GM21619 (cell line): ENCODE data around the gene PTH2.
"Not testable (repeated sequence)": the region's sequence is repeated elsewhere in the genome, so short reads cannot be mapped to it uniquely, and the experiment has no call there.

ENCODE experiments used
- ATAC-seq: cut with Tn5 transposase; IDR thresholded peaks from one replicate; pipeline ENCODE4 v1.9.1; 2021; ENCODE audit not compliant: unreplicated experiment

Gene PTH2, protein sequence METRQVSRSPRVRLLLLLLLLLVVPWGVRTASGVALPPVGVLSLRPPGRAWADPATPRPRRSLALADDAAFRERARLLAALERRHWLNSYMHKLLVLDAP

DNA sequence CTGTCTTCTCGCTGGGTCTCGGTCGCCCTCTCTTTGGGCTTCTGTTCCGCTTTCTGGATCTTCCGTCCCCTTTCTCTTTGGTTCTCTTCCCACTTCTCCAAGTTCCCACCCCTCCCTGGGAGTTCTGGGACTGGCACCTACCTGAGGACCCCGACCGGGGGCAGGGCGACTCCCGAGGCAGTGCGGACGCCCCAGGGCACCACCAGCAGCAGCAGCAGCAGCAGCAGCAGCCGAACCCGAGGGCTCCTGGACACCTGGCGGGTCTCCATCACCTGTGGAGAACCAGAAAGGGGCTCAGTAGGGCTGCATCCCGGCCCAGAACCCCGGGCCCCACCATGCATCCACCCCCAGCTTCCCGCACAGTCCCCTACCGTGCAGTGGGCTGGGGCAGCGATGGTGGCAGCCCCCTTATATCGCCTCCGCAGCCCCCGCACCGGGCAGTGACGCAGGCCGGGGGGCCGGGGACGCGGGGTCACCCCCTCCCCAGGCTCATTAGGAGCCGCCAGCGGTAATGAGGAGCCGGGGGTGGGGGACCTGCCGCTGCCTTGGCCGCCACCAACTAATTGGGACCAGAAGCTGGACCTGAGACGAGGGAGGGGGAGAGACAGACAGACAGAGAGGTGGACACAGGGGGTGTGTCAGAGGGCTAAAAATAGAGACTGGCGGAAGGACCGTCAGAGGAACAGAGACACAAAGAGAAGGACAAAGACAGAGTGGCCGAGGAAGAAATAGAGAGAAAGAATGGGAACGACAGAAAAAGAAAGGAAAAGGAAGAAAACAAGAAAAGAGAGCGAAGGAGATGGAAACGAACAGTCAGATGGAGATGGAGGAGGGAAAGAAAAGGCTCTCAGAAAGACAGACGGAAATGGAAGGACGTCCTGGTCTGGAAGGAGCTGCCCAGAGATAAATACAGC is at the start of gene PTH2:
TSS of gene PTH2 (minus strand) at position 371 of the 914 bp plus-strand sequence. CDS start at position 269, 102 bp downstream.
- no peak for ATAC-seq

DNA sequence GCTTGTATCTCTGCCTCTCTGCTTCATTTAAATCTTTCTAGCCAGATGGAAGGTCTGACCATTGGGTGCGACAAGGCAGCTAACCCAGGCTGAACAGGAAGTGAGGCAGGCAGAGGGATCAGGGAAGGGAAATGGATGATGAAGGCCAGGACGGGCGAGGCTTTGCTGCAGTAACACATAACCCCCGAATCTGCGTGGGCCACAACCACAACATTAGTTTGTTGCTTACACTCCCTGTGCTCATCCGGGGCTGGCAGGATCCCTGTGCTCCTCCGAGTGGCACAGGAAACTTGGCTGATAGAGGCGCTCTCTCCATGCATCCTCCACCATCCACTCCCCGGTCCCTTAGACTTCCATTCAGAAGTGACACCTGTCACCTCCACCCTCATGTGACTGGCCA is 49.7 kb upstream of the PTH2 start:
- no peak for ATAC-seq

DNA sequence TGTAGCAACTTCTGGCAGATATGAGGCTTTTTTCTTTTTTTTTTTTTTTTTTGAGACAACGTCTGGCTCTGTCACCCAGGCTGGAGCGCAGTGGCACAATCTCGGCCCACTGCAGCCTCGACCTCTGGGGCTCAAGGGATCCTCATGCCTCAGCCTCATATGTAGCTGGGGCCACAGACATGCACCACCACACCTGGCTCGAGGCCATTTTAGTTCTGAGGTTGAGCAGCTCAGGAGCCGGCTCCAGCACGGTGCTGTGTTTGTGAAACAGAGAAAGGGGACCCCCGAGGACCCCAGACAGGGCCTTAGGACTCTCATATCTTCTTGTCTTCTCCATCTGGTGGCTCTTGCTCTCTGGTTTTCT is 47.4 kb upstream of the PTH2 start:
- no peak for ATAC-seq

DNA sequence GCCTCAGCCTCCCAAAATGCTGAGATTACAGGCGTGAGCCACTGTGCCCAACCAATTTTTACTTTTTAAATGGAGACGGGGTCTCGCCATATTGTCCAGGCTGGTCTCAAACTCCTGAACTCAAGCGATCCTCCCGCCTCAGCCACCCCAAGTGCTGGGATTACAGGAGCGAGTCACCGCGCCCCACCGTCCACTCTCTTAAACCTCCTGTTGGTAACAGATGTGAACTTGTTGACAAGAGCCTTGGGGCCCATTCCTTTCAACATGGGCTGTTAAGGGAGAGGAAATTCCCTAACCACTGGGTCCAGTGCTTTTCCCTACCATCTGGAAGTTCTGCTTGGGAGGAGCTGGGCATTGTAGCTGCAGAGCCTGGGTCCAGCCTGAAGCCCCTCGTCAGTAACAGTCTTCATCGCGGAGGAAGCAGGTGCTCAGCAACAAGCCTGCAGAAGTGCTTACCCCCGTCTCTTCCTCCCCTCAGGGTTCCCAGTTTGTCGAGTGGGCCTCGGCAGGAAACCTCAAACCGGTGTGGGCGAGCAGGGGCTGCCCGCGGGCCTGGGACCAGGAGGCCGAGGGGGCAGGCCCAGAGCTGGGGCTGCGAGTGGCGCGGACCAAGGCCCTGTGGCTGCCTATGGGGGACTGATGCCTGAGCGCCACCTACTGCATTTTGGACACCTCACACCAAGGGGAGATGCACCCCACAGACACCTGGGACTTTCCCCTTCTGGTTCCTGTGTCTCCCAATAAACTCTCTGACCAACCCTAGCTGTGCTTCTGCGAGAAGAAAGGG is 46.8 kb upstream of the PTH2 start:
- no peak for ATAC-seq

DNA sequence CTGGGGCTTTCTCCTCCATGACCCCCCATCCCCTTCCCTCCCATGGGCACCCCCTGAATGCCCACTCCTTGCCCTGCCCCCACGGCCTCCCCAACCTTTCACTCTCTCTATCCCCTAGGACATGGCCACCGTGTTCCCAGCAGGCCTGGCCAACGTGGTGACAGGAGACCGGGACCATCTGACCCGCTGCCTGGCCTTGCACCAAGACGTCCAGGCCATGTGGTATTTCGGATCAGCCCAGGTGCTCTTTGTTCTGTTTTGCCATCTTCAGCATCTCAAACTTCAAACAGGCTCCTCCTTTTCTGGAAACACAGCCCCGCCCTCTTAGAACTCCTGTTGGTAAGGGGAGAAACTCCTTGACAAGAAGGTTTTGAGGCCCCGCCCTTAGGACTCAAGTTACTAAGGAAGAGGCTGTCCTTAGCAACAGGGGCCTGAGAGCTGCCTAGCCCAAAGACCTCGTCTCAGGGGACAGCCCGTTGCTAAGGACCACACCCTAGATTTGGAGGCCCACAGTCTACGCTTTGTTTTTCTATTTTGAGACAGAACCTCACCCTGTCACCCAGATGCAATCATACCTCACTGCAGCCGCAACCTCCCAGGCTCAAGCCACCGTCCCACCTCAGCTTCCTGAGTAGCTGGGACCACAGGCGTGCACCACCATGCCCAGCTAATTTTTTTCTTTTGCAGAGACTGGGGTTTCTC is 45.7 kb upstream of the PTH2 start:
- peak; percentile 62 for ATAC-seq

DNA sequence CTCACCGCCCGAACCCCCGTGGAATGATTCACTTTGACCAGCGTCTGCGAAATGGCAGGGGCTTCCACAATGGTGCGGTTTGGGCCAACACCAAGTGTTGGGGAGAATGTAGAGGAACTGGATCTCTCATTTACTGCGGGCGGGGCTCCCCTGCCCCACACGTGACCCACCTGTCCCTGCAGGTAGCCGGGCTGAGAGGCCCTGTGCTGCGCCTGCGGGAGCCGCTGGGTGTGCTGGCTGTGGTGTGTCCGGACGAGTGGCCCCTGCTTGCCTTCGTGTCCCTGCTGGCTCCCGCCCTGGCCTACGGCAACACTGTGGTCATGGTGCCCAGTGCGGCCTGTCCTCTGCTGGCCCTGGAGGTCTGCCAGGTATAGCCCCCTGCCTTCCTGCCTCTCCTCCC is 45.0 kb upstream of the PTH2 start:
- ATAC-seq, result no peak

DNA sequence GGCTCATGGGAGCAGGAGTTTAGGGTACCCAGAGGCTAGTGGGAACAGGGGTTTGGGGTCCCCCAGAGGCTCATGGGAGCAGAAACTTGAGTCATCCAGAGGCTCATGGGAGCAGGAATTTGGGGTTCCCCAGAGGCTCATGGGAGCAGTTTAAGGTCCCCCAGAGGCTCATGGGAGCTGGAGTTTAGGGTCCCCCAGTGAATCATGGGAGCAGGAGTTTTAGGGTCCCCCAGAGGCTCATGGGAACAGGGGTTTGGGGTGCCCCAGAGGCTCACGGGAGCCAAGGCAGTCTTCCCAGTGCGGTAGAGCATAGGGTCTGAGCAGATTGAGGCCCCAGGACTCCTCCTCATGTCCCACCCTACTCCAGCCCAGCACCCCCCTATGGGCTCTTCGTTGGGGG is 42.1 kb upstream of the PTH2 start:
- ATAC-seq, result no peak

DNA sequence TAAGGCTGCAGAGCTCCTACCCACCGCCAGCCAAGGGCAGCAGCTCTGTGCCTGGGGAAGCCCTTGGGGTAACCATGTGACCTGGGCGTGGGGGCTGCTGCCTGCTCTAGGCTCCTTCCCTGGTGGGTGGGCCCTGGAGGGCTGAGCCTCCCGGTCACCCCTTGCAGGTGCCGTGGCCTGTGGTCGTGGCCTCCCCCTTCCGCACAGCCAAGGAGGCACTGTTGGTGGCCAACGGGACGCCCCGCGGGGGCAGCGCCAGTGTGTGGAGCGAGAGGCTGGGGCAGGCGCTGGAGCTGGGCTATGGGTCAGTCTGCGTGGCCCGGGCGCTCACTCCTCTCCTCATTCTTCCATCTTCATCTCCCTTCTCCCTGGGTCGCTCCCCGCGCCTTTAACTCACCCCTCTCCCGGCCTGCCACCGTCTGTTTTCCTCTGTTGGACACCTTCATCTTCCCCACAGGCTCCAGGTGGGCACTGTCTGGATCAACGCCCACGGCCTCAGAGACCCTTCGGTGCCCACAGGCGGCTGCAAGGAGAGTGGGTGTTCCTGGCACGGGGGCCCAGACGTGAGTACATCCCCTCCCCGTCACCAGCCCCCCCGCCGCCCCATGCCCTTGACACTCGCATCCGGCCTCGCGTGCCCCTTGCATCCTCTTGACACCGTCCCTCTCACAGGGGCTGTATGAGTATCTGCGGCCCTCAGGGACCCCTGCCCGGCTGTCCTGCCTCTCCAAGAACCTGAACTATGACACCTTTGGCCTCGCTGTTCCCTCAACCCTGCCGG is 40.9 kb upstream of the PTH2 start:
- ATAC-seq, result no peak

DNA sequence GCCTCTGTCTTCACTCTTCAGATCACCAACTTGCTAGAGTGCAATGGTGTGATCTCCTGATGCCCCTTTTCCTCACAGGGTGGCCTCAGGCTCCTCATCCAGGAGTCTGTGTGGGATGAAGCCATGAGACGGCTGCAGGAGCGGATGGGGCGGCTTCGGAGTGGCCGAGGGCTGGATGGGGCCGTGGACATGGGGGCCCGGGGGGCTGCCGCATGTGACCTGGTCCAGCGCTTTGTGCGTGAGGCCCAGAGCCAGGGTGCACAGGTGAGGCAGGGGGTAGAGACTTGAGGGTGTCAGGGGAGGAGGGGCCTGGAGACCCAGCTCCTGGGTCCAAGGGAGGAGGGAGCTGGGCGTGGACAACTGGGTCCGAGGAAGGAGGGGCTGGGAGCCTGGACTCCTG is 39.3 kb upstream of the PTH2 start:
- no peak for ATAC-seq

DNA sequence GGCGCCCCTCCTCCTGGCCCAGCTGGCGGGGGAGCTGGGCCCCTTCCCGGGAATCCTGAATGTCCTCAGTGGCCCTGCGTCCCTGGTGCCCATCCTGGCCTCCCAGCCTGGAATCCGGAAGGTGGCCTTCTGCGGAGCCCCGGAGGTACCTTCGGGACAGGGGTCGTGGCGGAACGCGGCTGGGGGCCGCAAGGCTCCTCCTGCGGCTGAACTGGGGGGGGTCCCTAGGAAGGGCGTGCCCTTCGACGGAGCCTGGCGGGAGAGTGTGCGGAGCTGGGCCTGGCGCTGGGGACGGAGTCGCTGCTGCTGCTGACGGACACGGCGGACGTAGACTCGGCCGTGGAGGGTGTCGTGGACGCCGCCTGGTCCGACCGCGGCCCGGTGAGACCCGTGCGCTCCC is 38.4 kb upstream of the PTH2 start:
- ATAC-seq, result no peak

DNA sequence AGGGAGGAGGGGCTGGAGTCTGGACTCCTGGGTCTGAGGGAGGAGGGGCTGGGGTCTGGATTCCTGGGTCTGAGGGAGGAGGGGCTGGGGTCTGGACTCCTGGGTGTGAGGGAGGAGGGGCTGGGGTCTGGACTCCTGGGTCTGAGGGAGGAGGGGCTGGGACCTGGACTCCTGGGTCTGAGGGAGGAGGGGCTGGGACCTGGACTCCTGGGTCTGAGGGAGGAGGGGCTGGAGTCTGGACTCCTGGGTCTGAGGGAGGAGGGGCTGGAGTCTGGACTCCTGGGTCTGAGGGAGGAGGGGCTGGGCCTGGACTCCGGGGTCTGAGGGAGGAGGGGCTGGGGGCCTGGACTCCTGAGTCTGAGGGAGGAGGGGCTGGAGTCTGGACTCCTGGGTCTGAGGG is 37.9 kb upstream of the PTH2 start:
- not testable (repeated sequence) for ATAC-seq

DNA sequence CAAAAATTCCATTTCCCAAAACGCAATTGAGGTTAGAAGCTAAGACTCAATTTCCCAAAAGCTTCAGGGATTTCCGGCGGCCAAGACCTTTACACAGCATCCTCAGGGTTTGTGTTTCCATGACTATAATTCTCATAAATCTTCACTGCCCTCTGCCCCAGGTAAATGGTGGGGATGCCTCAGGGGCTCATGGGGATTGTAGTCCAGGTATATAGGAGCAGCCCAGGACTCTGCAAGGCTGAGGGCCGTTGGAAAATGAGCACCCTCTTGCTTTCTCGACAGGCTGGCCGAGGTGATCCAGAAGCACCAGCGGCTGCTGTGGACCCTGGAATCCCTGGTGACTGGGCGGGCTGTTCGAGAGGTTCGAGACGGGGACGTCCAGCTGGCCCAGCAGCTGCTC is 36.1 kb upstream of the PTH2 start:
- ATAC-seq, result no peak

DNA sequence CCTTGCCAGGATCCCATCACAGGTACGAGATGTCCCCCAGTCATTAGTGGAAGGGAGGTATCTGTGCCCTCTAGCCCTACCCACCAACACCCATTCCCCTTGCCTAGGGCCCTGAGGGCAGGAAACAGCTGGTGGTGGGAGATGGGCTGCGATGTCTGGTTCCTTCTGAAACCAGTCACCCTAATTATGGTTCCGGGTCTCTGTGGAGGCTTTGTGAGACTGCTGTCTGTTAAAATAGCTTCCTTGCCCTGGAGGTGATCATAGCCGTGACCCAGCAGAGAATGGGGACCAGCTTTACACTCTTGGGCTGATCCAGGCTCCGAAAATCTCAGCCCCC is 35.3 kb upstream of the PTH2 start:
- ATAC-seq, result no peak

DNA sequence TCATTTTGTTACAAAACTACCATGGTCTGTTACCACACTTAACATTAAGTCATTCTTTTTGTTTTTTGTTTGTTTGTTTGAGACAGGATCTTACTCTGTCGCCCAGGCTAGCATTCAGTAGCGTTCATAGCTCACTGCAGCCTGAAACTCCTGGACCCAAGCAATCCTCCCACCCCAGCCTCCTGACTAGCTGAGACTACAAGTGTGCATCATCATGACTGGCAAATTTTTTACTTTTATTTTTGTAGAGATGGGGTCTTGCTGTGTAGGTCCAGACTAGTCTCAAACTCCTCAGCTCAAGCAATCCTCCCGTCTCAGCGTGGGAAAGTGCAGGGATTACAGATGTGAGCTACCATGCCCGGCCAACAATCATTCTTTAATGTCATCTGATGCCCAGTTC is 33.1 kb upstream of the PTH2 start:
- no peak for ATAC-seq

DNA sequence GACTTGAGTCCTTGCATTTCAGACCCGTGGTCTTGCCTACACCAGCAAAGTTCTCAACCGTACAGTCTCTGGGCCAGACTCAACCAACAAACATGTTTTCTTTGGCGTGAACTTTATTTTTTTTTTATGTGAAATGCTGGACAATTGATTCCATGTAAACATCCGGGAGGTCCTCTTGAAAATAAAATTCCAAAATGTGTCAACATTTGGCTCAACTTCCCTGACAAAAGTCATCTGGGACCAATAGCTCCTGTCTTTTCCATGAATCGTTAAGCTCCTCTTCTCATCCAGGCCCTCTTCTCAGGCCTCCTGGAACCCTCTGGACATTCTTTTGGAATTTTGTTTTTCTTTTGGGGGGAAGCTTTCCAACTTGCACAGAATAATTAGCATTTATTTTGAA is 32.5 kb upstream of the PTH2 start:
- no peak for ATAC-seq

DNA sequence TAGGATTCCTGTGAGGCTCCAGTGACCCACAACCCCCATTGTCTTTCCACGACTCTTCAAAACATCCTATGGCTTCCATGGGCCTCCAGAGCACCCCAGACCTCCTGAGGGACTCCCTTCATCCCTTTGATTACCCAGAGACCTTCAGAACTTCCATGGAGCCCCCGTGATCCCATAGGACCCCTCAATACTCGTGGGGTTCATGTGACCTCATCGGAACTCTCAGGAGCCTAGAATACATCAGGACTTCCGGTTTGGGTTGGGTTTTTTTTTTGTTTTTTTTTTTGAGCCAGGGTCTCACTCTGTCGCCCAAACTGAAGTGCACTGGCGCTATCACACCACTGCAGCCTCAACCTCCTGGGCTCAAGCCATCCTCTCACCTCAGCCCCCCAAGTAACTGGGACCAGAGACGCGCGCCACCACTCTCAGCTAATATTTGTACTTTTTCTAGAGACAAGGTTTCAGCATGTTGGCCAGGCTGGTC is 30.6 kb upstream of the PTH2 start:
- no peak for ATAC-seq

DNA sequence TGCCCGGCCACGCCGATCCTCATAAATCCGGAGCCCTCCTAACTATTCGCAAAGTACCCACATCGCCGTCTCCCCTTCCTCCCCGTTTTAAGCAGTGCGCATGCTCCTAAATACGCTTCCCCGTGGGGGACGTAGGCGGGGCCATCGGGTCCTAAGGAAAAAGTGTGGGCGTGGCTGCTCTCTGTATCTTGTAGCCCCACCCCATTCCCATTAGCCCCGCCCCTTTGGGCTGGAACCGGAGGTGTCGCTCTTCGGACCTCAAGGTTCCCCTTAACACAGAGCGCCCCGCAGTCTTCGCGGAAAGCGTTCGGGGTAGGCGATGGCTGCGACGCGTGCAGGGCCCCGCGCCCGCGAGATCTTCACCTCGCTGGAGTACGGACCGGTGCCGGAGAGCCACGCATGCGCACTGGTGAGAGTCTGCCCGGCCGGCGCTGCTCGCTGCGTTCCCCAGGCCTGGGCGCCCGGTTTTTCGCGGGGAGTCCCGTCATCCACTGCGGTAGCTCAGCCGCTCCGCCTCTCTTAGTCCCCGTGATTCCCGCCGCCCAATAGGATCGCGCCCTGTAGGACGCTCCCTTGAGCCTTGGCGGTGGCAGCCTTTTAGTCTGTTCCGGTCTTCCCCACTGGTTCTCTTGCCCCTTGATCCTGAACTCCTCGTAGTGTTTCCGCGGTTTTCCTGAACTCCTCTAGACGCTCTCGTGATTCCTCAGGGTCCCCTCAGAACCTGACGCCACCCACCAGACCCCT is 29.9 kb upstream of the PTH2 start, which contains the start of gene ALDH16A1:
TSS of gene ALDH16A1 (plus strand) at position 213 of the 744 bp plus-strand sequence. CDS start at position 320, 107 bp downstream.
- peak; percentile 74 for ATAC-seq

DNA sequence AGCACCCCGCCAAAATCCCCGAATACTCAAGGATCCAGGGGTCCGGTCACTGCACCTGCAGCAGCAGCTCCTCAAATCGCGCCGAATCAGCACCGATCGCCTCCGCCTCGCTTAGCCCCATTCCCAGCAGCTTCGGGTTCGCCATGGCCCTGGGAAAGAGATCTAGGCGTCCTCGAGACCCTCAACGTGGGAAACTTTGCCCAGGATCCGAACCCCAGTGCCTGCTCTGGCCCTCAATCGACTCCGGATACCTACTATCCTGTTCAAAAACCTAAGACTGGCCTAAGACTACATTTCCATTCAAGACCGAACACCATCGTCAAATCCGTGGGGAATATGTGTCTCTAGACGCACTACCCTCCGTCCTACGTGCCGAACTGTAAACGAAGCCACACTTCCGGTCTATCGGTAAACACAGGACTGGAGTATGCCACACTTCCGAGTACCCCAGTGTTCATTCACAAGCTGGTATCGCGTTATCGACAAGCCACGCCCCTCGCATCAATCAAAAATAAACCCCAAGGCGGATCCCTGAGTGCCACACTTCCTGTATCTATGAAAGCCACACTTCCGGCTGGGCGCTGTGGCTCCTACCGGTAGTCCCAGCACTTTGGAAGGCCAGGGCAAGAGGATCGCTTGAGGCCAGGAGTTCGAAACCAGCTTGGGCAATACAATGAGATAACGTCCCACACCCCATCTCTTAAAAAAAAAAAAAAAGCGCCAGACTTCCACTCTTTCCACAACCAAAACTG is 28.4 kb upstream of the PTH2 start, which contains the start of gene PIH1D1:
TSS of gene PIH1D1 (minus strand) at position 385 of the 752 bp plus-strand sequence. CDS start at position 145, 240 bp downstream.
- peak; percentile 51 for ATAC-seq

DNA sequence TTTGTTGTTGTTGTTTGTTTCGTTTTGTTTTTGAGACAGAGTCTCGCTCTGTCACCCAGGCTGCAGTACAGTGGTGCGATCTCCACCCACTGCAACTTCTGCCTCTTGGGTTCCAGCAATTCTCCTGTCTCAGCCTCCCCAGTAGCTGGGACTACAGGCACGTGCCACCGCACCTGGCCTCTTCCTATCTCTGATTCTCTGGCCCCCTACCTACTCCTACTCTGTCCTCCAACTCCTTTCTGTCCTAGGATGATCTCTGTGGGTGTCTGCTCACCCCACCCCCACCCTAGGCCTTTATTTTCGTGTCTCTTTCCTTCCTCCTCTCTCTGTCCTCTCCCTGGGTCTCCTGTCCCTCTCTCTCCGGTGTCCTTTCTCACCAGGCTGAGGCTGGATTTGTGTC is 27.2 kb upstream of the PTH2 start:
- no peak for ATAC-seq
